ENCODE results near the gene FARS2.
A peak's percentile ranks its signal among the peaks of the same experiment; 100 is the strongest.

- TF ChIP-seq POLR2A (IDR thresholded peaks at IDR 0.05) (no peak), CTCF (IDR thresholded peaks at IDR 0.05) (peak; percentile 20 to 77 (median 60))
Measured at GRCh38 chr6:5302995-5303622, 41.8 kb downstream of the FARS2 start.

Measured in esophagus squamous epithelium (tissue), 4 donors.